Skeletal muscle cell (primary cell): ENCODE results near the gene NAA50.

Source experiments
- DNase-seq: peaks from one replicate; pipeline ENCODE4 v3.0.0-alpha.2; 2010; ENCODE audit warnings: low read depth
- H3K4me3 ChIP-seq: 2 replicates; pipeline ENCODE4 v1.5.1; 2011; ENCODE audit warnings: low read depth, mild to moderate bottlenecking, control low read depth, low read length, moderate library complexity

NAA50 gene

GRCh38 chr3:113745756-113746547 lies at the start of gene NAA50:
NAA50 (minus strand) TSS chr3:113746249; CDS start chr3:113745949, 300 bp downstream.
- peak; percentile 86 for DNase-seq

DNA sequence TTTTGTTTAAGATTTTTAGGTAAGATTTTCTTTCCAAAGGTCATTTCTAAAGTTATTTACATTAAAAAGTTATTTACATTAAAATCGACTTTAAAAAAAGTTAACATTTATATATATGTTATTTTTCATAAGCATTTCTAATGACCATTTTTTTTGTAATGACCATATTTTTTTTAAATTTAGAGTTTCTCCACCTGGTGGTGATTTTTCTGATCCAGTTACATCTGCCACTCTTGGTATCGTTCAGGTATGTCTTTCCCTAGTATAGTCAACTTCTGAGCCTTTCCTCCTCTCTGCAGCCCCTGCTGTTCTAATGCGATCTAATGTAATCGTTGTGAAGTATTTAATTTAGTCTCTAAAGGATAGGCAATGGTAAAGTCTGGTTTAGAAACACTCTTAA lies 49.6 kb upstream of the NAA50 start:
- no peak for DNase-seq
- H3K4me3 ChIP-seq, result no peak overlapping the region

More at GRCh38 chr3:113745756-113746547, at the start of gene NAA50:
- H3K4me3 ChIP-seq, result peak within 1 kb of the TSS; percentile 65

- no peak overlapping the region for H3K4me3 ChIP-seq
These were observed 48.5 kb upstream of the NAA50 start for GRCh38 chr3:113794526-113794925.

GRCh38 chr3:113791381-113791780 lies 45.3 kb upstream of the NAA50 start:
- no peak for DNase-seq
- no peak overlapping the region for H3K4me3 ChIP-seq

More at GRCh38 chr3:113794526-113794925, 48.5 kb upstream of the NAA50 start:
- DNase-seq, result no peak

- no peak overlapping the region for H3K4me3 ChIP-seq
- no peak for DNase-seq
These were observed 37.9 kb upstream of the NAA50 start for GRCh38 chr3:113783980-113784379.

DNA sequence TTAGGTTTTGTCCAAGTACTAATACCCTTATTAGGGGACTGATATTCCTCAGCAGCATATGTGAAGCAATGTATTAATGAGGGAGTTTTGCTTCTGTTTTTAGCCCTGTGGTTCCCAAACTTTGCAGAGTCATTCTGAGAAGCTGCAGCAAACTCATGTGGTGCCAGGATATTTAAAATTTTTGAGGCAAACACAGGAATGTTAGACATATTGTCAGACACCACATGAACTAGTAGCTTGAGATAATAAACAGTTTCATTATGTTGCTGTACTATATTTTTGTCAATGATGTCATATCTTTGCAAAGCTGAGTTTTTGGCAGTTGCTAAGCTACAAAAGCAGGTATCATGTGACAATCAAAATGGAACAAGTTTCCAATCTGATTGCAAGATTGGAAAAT lies 37.4 kb upstream of the NAA50 start:
- no peak overlapping the region for H3K4me3 ChIP-seq
- DNase-seq, result peak; percentile 85

DNA sequence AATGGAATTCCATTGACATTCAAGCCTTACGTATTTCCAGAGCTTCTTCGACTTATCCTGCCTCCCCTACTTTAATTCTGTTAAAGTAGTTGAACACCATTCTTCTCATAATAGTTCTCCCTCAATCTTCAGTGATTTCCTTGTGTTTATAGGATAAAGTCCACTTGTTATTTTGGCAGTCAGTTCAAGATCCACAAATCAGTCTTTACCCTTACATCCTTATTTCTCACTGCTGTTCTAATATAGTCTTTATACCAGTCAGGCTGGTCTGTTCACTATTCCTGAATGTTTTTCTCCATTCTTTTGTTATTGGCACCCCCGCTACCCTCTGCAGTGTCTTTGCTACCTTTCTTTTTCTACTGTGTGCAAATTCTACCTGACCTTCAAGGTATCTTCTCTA lies 30.5 kb upstream of the NAA50 start:
- DNase-seq, result no peak

GRCh38 chr3:113775516-113775915 lies 29.5 kb upstream of the NAA50 start:
- DNase-seq, result no peak
- H3K4me3 ChIP-seq, result no peak overlapping the region

More for the DNA sequence above, 30.5 kb upstream of the NAA50 start:
- no peak overlapping the region for H3K4me3 ChIP-seq

DNA sequence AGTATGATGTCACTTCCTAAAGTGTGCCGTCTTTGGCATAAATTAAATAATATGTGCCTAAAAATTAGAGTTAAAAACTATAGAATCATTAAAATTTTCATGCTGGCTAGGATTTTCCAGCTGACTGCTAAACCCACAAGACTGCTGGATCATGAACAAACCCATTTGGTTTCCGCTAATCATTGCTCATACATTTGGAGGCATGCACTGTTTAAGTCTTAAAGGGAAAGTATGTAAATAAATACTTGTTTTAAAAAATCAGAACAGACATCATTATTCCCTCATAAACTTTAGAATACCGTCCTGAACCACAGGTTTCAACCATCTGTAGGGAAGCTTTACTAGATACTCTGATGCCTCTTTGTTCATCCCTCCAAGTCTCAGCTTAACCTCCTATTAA lies 27.3 kb upstream of the NAA50 start:
- no peak for DNase-seq
- no peak overlapping the region for H3K4me3 ChIP-seq

DNA sequence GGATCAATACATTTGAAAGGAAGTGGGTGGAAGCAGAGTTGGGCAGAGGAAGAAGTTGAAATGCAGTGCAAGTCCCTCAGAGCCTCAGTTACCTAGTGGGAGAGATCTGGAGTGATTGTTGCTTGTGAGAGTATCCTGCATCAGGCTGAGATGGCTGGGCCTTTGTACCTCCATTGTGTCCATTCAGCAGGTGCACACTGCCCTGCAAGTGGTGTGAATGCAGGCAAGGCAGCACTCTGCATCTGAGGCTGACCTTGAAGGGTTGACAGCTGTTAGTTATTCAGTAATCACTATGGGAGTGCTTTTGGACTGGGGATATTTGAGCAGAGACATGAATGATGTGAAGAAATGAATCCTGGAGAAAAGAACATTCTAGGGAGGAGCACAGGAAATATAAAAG lies 25.9 kb upstream of the NAA50 start:
- no peak overlapping the region for H3K4me3 ChIP-seq
- DNase-seq, result no peak

DNA sequence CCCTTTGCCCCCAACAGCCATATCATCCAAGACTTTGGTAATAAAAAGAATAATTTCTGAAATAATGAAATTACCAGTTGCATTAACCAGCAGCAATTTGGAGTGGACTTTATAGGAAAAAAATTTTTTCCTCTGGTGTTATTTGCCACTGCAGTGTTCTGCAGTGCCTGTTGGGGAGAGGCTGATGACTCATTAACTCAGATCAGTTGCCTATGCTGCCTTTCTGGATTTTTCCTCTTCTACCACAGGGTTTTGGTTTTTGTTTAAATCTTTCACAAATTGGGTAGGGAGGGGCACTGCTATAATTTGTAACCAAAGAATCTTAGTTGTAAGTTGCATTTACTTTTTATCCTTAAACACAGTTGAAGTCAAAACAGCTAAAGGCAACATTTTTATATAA lies 23.5 kb upstream of the NAA50 start:
- no peak for DNase-seq
- no peak overlapping the region for H3K4me3 ChIP-seq

GRCh38 chr3:113764698-113765097 lies 18.6 kb upstream of the NAA50 start:
- DNase-seq, result no peak
- H3K4me3 ChIP-seq, result no peak overlapping the region

DNA sequence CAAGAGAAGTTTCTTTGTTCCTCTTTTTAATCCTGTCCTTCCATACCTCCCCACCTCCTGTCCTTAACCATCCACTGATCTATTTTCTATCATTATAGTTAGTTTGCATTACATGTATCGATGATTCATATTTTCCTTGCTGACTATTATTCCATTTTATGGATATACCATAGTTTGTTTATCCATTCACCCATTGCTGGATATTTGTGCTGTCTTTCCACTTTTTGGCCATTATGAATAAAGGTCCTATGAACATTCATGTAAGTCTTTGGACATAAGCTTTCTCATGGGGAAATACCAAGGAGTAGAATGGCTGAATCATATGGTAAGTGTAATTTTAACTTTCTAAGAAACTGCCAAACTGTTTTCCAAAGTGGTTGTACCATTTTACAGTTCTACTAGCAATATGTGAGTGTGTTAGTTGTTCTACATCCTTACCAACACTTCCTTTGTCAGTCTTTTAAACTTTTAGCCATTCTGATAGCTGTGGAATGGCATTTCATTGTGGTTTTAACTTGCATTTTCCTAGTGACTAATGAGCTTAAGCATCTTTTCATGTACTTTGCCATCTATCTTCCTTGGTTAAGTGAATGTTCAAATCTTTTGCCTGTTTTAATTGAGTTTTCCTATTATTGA lies 12.5 kb upstream of the NAA50 start:
- no peak overlapping the region for H3K4me3 ChIP-seq
- no peak for DNase-seq

DNA sequence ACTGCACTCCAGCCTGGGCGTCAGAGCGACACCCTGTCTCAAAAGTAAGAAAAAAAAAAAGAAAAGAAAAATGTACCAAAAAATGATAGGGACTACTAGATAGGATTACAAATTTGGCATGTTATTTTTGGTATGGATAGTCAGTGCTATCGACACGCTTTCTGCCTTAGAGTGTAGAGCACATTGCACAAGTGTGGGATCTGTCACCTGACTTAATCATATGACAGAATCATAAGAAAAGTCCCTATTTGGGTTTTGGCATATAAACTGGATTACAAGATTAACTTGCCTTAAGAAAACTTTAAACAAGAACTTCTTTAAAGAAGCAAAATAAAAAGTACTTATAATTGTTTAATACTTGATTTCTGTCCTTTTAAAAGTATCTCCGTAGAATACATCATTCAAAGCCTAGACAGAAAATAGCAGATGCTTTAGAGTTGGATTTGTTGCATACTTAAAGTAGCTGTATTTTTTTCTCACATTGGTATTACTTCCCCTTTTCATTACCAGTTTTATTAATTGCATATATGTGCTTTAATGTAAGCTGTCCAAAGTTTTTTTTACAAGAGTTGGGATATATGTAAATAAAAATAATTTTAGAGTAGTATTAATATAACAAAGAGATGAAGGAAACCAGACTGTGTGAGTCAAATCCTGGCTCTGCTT lies 8.6 kb upstream of the NAA50 start:
- no peak for DNase-seq
- no peak overlapping the region for H3K4me3 ChIP-seq

DNA sequence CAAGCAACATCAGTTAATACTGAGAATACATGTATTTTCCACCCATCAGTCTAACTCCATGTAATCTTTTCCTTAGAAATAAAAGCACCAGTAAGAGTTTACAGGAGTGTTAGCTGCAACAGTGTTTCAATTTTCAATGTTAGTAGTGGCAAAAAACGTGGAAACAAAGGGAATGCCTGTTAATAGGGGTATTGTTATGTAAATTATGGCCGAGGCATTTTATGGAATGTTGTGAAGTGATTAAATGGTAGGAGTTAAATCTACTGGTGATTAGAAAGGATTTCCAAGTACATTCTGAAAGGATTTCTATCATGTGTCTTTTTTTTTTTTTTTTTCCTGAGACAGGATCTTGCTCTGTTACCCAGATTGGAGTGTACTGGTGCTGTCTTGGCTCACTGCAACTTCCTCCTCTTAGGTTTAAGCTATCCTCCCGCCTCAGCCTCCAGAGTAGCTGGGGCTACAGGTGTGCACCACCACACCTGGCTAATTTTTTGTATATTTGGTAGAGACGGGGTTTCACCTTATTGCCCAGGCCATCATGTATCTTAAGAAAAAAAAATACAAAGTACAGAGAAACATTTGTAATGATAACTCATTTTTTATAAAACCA lies 7.4 kb upstream of the NAA50 start:
- H3K4me3 ChIP-seq, result no peak overlapping the region
- DNase-seq, result no peak

DNA sequence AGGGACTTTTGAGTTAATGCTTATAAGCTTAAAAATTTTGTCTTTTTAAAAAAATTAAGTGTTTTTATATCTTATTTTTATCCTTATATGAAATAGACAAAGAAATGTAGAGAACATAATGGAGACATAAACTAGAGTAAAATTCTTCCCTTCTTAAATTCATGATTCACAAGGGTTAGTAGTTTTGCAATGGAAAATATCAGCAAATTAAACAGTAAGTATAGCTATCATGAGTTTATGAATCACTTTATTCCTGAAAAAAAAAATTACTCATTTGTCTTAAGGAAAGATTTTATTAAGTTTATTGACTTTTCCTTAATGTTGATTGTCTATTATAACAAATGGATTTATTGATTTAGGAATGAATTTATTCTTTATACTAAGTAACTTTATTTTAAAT lies 5.1 kb upstream of the NAA50 start:
- no peak for DNase-seq
- no peak overlapping the region for H3K4me3 ChIP-seq

GRCh38 chr3:113747283-113748046 lies 1.4 kb upstream of the NAA50 start:
- no peak for DNase-seq
- peak overlapping the region; percentile 65 for H3K4me3 ChIP-seq

DNA sequence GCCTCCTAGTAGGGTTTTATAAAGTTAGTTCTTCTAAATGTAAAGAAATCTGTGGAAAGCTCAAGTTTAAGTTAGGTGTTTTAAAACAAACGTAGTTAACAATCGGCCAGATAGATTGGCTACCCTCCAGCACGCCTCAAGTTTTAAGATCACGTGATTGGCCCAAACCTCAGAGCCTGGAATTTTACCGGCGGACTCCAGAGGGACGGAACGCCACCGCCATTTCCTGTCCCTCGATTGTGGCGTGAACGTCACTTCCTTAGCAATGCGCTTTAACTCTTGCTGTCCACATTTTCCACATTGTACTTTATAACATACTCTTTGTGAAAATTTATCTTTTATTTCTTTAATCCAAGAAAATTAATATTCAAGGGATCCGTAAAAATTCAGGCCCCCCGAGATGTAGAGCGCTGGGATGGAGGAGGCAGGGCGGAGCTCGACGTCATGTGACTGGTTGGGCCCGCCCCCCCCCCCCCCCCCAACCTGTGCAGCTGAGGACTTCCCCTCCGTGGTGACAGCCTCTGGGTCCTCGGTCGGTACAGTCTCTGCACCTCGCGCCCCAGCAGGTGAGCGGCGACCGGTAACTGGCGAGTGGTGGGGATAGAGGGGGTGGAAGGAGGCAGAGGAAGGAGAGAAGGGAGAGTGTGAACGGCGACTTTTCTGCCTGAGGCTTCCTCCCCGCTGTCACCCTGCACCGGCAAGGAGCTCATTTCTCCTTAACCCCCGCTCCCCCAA lies 666 bp upstream of the NAA50 start, which contains the start of gene ATP6V1A:
TSS of gene ATP6V1A (plus strand) at position 488 of the 735 bp plus-strand sequence. CDS start 31,719 bp downstream, outside the sequence.
- peak; percentile 80 for DNase-seq
- H3K4me3 ChIP-seq, result peak within 1 kb of the TSS; percentile 65
